Activated CD4-positive, alpha-beta T cell treated with anti-CD3 and anti-CD28 coated beads, Interleukin-10, Interleukin-2, amounts not matched to agents 100 ng/mL and 50 ng/mL, durations not matched to agents 16 hours and 8 hours (primary cell): ENCODE results near the gene PARL.

Experiments used
- DNase-seq: peaks from one replicate; pipeline ENCODE4 v3.0.0-alpha.2; 2020

Gene PARL

DNA sequence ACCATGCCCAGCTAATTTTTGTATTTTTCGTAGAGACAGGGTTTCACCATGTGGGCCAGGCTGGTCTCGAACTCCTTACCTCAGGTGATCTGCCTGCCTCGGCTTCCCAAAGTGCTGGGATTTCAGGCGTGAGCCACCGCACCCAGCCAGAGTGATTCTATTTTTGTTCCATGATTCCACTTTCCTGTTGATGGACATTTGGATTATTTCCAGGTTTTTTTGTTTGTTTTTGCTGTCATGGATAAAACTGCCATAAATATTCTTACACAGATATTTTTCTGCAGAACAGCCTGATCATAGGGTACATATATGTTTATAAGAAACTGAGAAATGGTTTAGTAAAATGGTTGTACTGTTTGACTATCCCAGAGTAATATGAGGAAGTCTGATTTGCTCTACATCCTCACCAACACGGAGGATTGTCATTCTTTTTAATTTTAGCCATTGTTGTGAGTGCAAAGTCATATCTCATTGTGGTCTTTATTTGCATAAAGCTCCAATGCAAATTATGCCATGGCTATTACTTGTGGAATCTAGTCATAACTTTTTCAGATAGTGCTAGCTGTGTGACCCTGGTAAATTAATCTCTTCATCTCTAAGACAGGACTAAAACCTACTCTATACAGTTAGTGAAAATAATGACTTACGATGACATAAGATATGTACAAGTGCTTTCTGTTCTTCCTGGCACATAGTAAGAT, 102.0 kb downstream of the PARL start:
- no peak for DNase-seq

DNA sequence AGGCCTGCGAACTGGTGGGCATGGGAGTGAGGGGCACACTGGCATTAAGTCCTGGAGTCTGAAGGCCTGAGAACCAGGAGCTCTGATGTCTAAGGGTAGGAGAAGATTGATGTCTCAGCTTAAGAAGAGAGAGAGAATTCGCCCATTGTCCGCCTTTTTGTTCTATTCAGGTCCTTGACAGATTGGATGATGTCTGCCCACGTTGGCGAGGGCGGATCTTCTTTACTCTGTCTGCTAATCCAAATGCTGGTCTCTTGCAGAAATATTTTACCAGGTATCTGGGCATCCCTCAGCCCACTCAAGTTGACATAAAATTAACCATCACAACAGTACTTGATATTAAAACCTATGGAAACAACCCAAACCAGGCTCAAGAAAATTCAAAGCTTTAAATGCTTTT, 103.4 kb downstream of the PARL start:
- no peak for DNase-seq

DNA sequence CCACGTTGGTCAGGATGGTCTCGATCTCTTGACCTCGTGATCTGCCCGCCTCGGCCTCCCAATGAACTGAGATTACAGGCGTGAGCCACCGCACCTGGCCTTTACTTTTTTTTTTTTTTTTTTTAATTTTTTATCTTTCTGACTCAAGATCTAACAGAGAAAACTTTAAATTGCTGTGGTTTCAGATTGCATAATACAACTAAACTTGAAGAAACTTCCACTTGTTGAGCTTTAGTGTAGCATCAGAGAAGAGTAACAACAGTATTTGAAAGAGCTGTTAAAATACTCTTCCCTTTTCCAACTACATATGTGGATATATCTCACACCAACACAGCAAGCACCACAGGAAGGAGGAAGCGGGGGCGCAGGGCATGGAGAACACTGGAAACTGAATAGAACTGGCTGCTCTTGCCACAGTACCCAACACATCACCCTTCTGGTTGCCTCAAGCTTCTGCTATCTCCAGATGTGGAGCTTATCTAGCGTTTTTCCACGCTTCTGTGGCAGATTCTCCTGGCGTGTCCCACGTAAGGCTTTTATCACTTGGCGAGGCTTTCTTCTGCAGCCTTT, 104.7 kb downstream of the PARL start:
- no peak for DNase-seq
